HCT116 (cell line): ENCODE measurements around the gene KPNA2. TPM values are rescaled to one million over a fixed set of nuclear protein-coding genes. Genes with fewer than 3 reads are reported as not detected.
A peak's percentile ranks its signal among the peaks of the same experiment; 100 is the strongest.

ENCODE experiments used
- ATAC-seq: fragments of 200-7000 bp; cut with Tn5 transposase; 2 replicates; pipeline ENCODE4 v1.9.1; 2020; ENCODE audit warnings: mild to moderate bottlenecking, moderate library complexity
- BruUV-seq: library from RNA; stranded (reverse); fragments of 400-500 nt; replicated peaks from 2 replicates; lab custom pipeline; 2021; lab: Mats Ljungman, UMichigan
- CTCF ChIA-PET: fragments of 300-600 bp; sonication (Branson Sonifier 250); formaldehyde crosslinking; loops from one replicate; lab custom pipeline; 2021; ENCODE audit warnings: antibody characterized with exemption; lab: Charles Lee
- POLR2A ChIA-PET: fragments of 300-600, 350-600 bp; sonication (Branson Sonifier 250); formaldehyde crosslinking; loops from one replicate; lab custom pipeline; 2021; ENCODE audit warnings: antibody characterized with exemption; lab: Charles Lee
- RAD21 ChIA-PET, 2 experiments: fragments of 300-600 bp; sonication (Branson Sonifier 250); formaldehyde crosslinking; loops; one replicate each; lab custom pipeline; 2023; ENCODE audit warnings: low total read pairs in 2 of 2; ENCODE audit not compliant: uncharacterized antibody in 2 of 2, unreplicated experiment in 2 of 2, low non-redundant PET in 1 of 2; lab: Charles Lee
- DNase-seq: peaks from one replicate; pipeline ENCODE4 v3.0.0-alpha.2; 2010; ENCODE audit warnings: low read depth, low spot score
- H2AFZ ChIP-seq: fragments of 200-600 bp; shearing (Covaris generic), sonication (generic); 2 replicates; pipeline ENCODE4 v1.6.1; 2017; ENCODE audit warnings: low read depth, mixed run types, mixed read lengths, antibody characterized with exemption, low read length; ENCODE audit not compliant: poor library complexity, severe bottlenecking
- H3K27ac ChIP-seq: 2 replicates; pipeline ENCODE4 v1.5.1; 2012; ENCODE audit warnings: low read depth, low read length
- H3K27me3 ChIP-seq: fragments of 200-600 bp; sonication (generic); 2 replicates; pipeline ENCODE4 v1.6.1; 2016; ENCODE audit warnings: mixed run types, low read length, mixed read lengths; ENCODE audit not compliant: insufficient read depth
- H3K36me3 ChIP-seq, 2 experiments: fragments of 200-500 bp in 1 of 2; fragments of 200-600 bp in 1 of 2; sonication (Bioruptor generic) in 1 of 2; sonication (generic) in 1 of 2; 2 replicates each; pipeline versions ENCODE4 v1.5.1 to v1.6.1; 2014 to 2016; ENCODE audit warnings: low read length in 2 of 2, inconsistent platforms in 1 of 2, mixed read lengths in 1 of 2, mixed run types in 1 of 2; ENCODE audit not compliant: insufficient read depth in 2 of 2, control insufficient read depth in 1 of 2
- H3K4me1 ChIP-seq, 2 experiments: fragments of 200-600 bp in 1 of 2; sonication (generic) in 1 of 2; 2 replicates each; pipeline versions ENCODE4 v1.5.1 to v1.6.1; 2012 to 2017; ENCODE audit warnings: low read length in 2 of 2, inconsistent platforms in 1 of 2, mild to moderate bottlenecking in 1 of 2, mixed read lengths in 1 of 2, mixed run types in 1 of 2, moderate library complexity in 1 of 2; ENCODE audit not compliant: insufficient read depth in 2 of 2, control insufficient read depth in 1 of 2
- H3K4me2 ChIP-seq: fragments of 200-600 bp; sonication (generic); 2 replicates; pipeline ENCODE4 v1.6.1; 2017; ENCODE audit warnings: mixed run types, low read length, mixed read lengths
- H3K4me3 ChIP-seq, 2 experiments: fragments of 200-600 bp in 1 of 2; sonication (generic) in 1 of 2; replicated peaks in 1 of 2; 2 replicates each; pipeline ENCODE4 v1.5.1; 2011 to 2016; ENCODE audit warnings: low read length in 2 of 2, control low read depth in 1 of 2, low read depth in 1 of 2, mild to moderate bottlenecking in 1 of 2, mixed read lengths in 1 of 2, mixed run types in 1 of 2
- H3K79me2 ChIP-seq: fragments of 200-600 bp; sonication (generic); 2 replicates; pipeline ENCODE4 v1.6.1; 2017; ENCODE audit warnings: mild to moderate bottlenecking, mixed run types, low read length, moderate library complexity, mixed read lengths; ENCODE audit not compliant: insufficient read depth
- H3K9ac ChIP-seq: fragments of 200-600 bp; sonication (generic); 2 replicates; pipeline ENCODE4 v1.6.1; 2016; ENCODE audit warnings: low read length, mixed read lengths
- H3K9me2 ChIP-seq: fragments of 200-600 bp; sonication (generic), shearing (Covaris generic); 2 replicates; pipeline ENCODE4 v1.6.1; 2017; ENCODE audit warnings: mixed run types, mild to moderate bottlenecking, moderate library complexity; ENCODE audit not compliant: insufficient read depth
- H3K9me3 ChIP-seq, 2 experiments: fragments of 200-500 bp in 1 of 2; fragments of 200-600 bp in 1 of 2; sonication (Bioruptor generic) in 1 of 2; sonication (generic) in 1 of 2; 2 replicates each; pipeline ENCODE4 v1.6.1; 2014 to 2017; ENCODE audit warnings: low read length in 2 of 2, mixed read lengths in 2 of 2, inconsistent platforms in 1 of 2, low read depth in 1 of 2, mild to moderate bottlenecking in 1 of 2, mixed run types in 1 of 2, moderate library complexity in 1 of 2; ENCODE audit not compliant: control insufficient read depth in 1 of 2, insufficient read depth in 1 of 2
- H4K20me1 ChIP-seq: fragments of 200-600 bp; sonication (generic), shearing (Covaris generic); 2 replicates; pipeline ENCODE4 v1.6.1; 2017; ENCODE audit warnings: mixed run types, mild to moderate bottlenecking, moderate library complexity; ENCODE audit not compliant: insufficient read depth
- ATF3 ChIP-seq: IDR thresholded peaks from 2 replicates; pipeline ENCODE4 v1.6.1; 2012
- CEBPB ChIP-seq: IDR thresholded peaks from 2 replicates; pipeline ENCODE4 v1.6.1; 2012; ENCODE audit warnings: low read depth
- CTCF ChIP-seq, 3 experiments: fragments of 200-600 bp in 1 of 3; sonication (generic) in 1 of 3; IDR thresholded peaks in 2 of 3; conservative IDR thresholded peaks in 1 of 3; 2 replicates each; pipeline ENCODE4 v1.5.1; 2012 to 2017; ENCODE audit warnings: low read depth in 2 of 3, low read length in 2 of 3, antibody characterized with exemption in 1 of 3, borderline replicate concordance in 1 of 3, control low read depth in 1 of 3, mild to moderate bottlenecking in 1 of 3, mixed read lengths in 1 of 3, mixed run types in 1 of 3, moderate library complexity in 1 of 3; ENCODE audit not compliant: insufficient read depth in 1 of 3
- EGR1 ChIP-seq: IDR thresholded peaks from 2 replicates; pipeline ENCODE4 v1.6.1; 2012; ENCODE audit warnings: low read depth
- EZH2phosphoT487 ChIP-seq: fragments of 200-600 bp; IDR thresholded peaks from 2 replicates; pipeline ENCODE4 v1.6.1; 2018; ENCODE audit warnings: antibody characterized with exemption, borderline replicate concordance
- JUND ChIP-seq: IDR thresholded peaks from 2 replicates; pipeline ENCODE4 v1.6.1; 2012
- MAX ChIP-seq: IDR thresholded peaks from 2 replicates; pipeline ENCODE4 v1.6.1; 2012
- POLR2AphosphoS5 ChIP-seq: IDR thresholded peaks from 2 replicates; pipeline ENCODE4 v1.6.1; 2011; ENCODE audit warnings: mild to moderate bottlenecking, low read depth, low read length, moderate library complexity
- REST ChIP-seq: IDR thresholded peaks from 2 replicates; pipeline ENCODE4 v1.6.1; 2012; ENCODE audit warnings: low read depth
- ZNF274 ChIP-seq: fragments of 200-500 bp; sonication (Bioruptor generic); IDR thresholded peaks from 2 replicates; pipeline ENCODE4 v1.6.1; 2014; ENCODE audit warnings: mild to moderate bottlenecking, low read depth, low read length, inconsistent platforms
- intact Hi-C: fragments of 100-400 bp; cut with micrococcal nuclease; formaldehyde crosslinking; loops from 2 replicates; pipeline ENCODE4 v1.10.0; 2022
- total RNA-seq: library from RNA; stranded (reverse); gene quantifications from one replicate; pipeline ENCODE4 v1.2.1, GENCODE V29; 2021; ENCODE audit not compliant: unreplicated experiment

KPNA2 gene
- total RNA-seq, 1 experiment from 2014 or later = 330 TPM

GRCh38 chr17:68019336-68019674, 16.2 kb upstream of the KPNA2 start:
- intact Hi-C loops = loop anchor here (1.0 kb wide), 1 partner anchor 16 kb away; the partner anchor contains the start of gene KPNA2
- BruUV-seq = no TSS peak
- POLR2A ChIA-PET = interaction anchor here (0.8 to 1.9 kb wide), 3 partner anchors 14 to 21 kb away, joined by 3 to 6 read pairs (median 4); partner anchors contain the start of gene KPNA2
- Histone ChIP-seq H3K36me3 (no peaks in the 10 kb centered on the region), H3K4me2 (peak overlapping the region; percentile 78), H3K4me1 (peaks cover 18 to 36% of the 10 kb centered on the region in 2 experiments), H3K9me3 (no peaks in the 10 kb centered on the region), H3K27ac (peak overlapping the region; percentile 6; the same call in 1 of the 2 replicates), H3K4me3 (no peak overlapping the region), H3K27me3 (no peaks in the 10 kb centered on the region), H3K79me2 (no peaks in the 10 kb centered on the region), H3K9me2 (no peaks in the 10 kb centered on the region), H2AFZ (peak overlapping the region; percentile 49), H4K20me1 (no peaks in the 10 kb centered on the region), H3K9ac (no peak overlapping the region)
- RAD21 ChIA-PET = no interaction called here
- TF ChIP-seq REST = no peak
- no peak for TF ChIP-seq EGR1
- TF ChIP-seq CTCF (IDR thresholded peaks at IDR 0.05 in 2 of 3, conservative IDR thresholded peaks at IDR 0.05 in 1 of 3; ENCODE audit: borderline replicate concordance in 1 of 3, insufficient read depth in 1 of 3, low read depth in 2 of 3, low read length in 2 of 3) = no peak
- no peak for TF ChIP-seq EZH2phosphoT487
- no peak for TF ChIP-seq MAX
- TF ChIP-seq POLR2AphosphoS5 = no peak
- no peak for TF ChIP-seq JUND
- no peak for TF ChIP-seq CEBPB
- no peak for TF ChIP-seq ZNF274
- TF ChIP-seq ATF3 = no peak
- DNase-seq (no peak), ATAC-seq (peak; percentile 31)
- CTCF ChIA-PET = interaction anchor here (0.7 to 1.7 kb wide), 5 partner anchors 9 to 43 kb away, joined by 3 to 19 read pairs (median 5); no protein-coding TSS in a partner anchor
